NAMALWA (cell line): ENCODE results near the gene SERPINB1.
"Not testable (repeated sequence)": the region's sequence is repeated elsewhere in the genome, so short reads cannot be mapped to it uniquely, and the experiment has no call there.

Experiments
- DNase-seq: peaks from one replicate; pipeline ENCODE4 v3.0.0-alpha.2; 2015; ENCODE audit warnings: low spot score

SERPINB1 gene

DNA sequence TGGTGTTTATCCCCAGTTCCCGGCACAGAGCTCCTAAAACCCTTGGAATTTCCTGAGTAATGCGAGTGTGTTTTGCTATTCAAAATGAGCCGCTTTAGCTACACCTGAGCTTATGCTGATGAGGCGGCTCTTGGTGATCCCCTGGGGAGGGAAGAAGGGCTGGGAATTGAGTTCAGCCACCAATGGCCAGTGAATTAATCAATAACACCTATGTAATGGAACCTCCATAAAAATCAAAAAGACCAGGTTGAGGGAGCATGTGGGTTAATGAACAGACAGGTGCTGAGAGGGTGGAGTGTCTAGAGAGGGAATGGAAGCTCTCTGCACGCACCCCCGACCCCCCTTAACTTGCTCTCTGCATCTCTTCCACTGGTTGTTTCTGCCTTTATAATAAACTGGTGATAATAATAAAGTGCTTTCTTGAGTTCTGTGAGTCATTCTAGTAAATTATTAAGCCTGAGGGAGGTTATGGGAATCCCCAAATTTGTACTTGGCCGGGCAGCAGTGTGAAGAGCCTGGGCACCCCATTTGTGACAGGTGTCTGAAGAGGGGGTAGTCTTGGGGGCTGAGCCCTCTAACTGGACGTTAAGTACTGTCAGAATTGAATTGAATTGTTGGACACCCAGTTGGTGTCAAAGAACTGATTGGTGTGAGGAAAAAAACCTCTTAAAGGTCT, 24.6 kb upstream of the SERPINB1 start:
- no peak for DNase-seq

DNA sequence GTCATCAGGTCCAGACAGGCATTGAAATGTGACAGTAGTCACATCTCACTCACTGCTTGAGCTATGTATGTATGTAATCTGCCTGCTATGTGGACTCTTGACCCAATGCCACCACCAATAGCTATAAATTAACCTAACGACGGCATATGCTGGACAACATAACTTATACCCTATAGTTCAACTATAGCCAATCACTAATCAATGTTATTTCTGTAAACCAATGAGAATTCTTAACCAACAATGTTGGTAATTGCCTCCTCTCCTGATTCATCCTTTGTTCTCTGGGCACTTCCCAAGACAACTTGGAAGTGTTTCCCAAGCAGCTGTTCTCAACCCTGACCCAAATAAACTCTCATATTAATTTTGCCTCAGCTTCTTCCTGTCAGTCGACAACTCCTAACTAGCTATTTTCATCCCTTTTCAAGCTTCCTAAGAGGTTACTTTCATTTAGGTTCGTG, 24.1 kb upstream of the SERPINB1 start:
- DNase-seq, result no peak

DNA sequence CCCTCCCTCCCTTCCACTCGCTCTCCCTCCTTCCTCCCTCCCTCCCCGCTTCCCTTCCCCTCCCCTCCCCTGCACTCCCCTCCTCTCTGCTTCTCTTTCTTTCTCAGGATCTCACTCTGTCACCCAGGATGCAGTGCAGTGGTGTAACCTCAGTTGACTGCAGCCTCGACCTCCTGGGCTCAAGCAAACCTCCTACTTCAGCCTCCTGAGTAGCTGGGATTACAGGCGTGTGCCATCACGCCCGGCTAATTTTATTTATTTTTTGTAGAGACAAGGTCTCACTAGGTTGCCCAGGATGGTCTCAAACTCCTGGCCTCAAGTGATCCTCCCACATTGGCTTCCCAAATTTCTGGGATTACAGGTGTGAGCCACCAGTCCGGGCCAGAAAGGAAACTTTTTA, 23.6 kb upstream of the SERPINB1 start:
- no peak for DNase-seq

DNA sequence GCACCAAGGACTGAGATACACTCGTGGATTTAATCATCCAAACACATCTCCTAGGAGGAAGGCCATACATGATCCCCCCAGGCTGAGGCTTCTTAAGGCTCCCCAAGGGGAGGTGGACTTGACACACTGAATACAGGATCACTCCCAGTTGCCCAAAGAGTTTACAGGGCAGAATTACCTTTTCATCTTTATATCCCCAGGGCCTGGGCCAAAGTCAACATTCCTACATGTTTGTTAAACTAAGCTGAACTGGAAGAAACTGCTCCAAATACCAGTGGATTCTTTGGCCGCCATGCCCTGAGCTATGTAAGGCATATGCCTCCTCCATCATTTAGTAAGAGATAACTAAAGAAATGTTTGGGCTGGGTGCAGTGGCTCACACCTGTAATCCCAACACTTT, 22.2 kb upstream of the SERPINB1 start:
- DNase-seq, result no peak

DNA sequence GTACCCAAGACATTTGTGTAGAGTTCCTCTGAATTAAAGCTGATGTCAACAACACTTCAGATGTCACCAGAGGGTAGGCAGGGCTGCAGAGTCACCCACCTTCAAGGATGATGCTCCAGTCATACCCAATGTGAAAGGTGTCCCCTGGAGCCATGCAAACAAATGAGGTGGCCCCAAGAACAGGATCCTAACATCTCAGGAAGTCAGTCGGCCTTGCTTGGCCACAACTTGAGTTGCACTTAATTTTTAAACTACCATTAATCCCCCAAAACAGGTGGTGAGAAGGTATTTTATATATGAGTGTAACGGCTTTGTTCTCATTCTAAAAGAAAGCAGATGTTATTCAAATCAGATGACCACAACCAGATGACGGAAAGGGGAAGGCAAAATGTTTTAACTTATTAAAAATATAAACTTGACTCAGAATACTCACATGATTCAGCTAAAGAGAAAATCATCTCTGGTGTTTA, 21.1 kb upstream of the SERPINB1 start:
- peak; percentile 81 for DNase-seq

DNA sequence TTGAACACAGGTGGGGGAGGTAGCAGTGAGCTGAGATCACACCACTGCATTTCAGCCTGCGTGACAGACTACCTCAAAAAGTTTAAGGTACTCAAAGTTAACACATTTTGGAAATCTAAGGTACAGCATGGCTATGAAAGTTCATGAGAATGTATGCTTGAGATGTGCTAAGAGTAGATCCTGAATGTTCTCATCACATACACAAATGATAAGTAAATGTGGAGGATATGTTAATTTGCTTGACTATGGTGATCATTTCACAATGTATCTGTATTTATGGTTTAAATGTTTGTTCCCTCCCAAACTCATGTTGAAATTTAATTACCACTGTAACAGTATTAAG, 20.1 kb upstream of the SERPINB1 start:
- no peak for DNase-seq

DNA sequence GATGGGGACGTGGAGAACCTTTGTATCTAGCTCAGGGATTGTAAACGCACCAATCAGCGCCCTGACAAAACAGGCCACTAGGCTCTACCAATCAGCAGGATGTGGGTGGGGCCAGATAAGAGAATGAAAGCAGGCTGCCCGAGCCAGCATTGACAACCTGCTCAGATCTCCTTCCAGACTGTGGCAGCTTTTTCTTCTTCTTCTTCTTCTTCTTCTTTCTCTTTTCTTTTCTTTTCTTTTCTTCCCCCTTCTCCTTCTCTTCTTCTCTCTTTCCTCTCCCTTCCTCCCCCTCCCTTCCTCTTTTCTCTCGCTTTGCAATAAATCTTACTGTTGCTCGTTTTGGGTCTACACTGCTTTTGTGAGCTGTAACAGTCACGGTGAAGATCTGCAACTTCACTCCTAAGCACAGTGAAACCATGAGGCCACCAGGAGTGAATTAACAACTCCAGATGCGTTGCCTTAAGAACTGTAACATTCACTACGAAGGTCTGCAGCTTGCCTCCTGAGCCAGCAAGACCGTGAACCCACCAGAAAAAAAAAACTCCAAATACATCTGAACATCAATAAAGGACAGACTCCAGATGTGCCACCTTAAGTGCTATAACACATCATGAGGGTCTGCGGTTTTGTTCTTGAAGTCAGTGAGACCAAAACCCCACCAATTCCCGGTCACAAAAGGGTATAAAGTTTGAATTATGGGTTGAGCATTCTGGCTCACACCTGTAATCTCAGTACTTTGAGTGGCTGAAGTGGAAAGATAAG, 19.6 kb upstream of the SERPINB1 start:
- peak; percentile 33 for DNase-seq

DNA sequence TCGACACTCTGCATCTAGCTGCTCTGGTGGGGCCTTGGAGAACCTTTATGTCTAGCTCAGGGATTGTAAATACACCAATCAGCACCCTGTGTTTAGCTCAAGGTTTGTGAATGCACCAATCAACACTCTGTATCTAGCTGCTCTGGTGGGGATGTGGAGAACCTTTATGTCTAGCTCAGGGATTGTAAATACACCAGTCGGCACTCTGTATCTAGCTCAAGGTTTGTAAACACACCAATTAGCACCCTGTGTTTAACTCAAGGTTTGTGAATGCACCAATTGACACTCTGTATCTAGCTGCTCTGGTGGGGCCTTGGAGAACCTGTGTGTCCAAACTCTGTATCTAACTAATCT, 19.0 kb upstream of the SERPINB1 start:
- not testable (repeated sequence) for DNase-seq

DNA sequence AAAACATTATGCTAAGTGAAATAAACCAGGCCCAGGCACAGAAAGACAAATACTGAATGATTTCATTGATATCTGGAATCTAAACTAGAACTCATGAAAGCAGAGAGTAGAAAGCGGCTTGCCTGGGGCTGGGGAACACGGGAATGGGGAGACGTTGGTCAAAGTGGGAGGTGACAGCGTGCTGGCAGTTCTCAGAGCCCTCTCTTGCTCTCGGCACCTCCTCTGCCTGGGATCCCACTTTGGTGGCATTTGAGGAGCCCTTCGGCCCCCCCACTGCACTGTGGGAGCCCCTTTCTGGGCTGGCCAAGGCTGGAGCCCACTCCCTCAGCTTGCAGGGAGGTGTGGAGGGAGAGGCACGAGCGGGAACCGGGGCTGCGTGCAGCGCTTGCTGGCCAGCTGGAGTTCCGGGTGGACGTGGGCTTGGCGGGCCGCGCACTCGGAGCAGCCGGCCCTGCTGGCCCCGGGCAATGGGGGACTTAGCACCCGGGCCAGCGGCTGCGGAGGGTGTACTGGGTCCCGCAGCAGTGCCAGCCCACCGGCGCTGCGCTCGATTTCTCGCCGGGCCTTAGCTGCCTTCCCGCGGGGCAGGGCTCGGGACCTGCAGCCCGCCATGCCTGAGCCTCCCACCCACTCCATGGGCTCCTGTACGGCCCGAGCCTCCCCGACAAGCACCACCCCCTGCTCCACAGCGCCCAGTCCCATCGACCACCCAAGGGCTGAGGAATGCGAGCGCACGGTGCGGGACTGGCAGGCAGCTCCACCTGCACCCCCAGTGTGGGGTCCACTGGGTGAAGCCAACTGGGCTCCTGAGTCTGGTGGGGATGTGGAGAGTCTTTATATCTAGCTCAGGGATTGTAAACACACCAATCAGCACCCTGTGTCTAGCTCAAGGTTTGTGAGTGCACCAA, 18.4 kb upstream of the SERPINB1 start:
- not testable (repeated sequence) for DNase-seq

DNA sequence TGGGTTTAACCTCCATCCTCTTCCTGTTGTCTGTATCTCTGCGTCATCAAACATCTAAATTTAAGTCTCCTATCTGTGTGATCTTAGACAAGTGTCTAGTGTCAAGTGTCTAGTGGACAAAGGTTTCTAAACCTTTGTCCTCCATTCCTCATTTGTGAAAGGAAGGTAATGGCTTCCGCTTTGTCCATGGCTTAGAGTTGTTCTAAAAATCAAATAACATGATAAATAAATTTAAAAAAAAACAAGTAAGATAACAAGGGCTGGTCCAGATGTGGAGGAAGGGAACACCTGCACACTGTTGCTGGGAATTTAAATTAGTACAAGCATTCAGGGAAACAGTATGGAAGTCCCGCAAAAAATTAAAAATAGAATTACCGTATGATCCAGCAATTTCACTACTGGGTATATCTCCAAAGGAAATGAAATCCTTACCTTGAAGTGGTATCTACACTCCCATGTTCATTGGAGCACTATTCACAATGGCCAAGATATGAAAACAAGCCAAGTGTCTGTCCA, 17.6 kb upstream of the SERPINB1 start:
- DNase-seq, result no peak

DNA sequence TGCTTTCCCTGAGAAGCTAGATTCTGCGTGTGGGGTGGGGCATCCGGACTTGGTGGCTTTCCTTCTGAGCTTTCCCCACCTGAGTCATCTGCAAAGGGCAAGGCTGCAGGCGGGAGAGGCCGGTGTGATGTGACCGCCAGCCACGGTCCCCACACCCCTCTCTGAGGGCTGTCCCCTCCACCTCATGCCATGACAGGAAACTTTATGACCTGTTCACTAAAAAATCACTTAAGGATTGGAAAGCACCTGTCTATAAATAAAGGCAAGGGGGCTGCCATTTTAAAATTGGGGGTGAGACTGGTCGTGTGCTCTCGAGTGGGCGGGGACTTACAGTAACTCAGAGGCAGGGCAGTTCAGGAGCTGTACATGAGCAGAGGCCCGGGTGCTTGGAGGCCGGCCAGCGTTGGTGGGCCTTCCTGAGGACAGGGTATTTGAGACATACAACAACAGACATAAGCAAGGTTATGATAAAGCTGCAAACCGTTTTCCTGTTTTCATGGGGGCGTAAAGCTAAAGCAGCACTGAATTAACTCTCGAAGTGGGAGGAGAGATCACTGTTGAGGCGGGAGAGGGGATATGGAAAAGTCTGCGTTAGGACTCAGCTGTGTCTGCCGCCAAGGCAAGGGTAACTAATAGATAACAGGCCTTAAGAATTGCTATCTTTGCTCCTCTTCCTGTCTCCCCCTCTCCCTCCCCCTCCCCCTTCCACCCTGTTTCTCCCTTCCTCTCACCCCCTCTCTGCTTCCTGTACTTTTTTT, 16.1 kb upstream of the SERPINB1 start:
- peak; percentile 35 for DNase-seq

DNA sequence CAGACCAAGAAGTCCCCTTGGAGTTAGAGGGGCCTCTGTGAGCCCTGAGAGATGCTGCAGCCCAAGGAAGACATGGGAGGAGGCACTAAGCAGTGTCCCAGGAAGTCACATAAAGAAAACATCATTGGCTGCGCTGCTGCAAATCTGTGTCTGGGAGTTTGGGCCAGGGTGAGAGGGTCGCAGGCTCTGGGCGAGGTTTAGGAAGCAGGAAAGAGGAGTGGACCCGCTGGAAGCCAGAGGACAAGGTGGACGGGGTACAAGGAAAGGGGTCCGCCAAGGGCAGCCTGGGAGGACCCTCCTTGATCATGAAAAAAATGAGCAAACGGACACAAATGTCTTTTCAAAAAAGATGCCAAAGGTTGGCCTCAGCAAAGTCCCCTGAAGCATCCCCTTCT, 15.5 kb upstream of the SERPINB1 start:
- DNase-seq, result no peak

DNA sequence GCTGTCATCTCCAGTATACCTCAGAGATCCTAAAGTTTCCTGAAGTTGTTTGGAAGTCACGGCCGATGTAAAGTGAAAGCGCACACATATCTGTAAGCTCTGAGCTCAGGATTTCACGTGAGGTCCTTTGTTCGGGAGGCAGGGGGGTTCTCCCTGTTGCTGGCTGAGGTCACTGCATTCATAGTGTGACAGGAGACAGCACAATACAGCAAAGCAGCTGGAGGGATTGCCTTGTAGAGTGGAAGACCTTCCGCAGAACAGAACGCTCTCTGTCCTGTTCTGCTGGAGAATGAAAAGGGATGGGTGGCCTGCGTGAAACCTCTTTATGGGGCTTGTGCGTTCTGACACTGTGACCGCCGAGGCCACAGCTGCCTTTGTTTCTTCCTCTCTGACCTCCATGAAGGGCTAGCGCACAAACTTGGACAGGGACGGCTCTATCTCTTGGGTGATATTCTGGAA, 13.4 kb upstream of the SERPINB1 start:
- DNase-seq, result no peak

DNA sequence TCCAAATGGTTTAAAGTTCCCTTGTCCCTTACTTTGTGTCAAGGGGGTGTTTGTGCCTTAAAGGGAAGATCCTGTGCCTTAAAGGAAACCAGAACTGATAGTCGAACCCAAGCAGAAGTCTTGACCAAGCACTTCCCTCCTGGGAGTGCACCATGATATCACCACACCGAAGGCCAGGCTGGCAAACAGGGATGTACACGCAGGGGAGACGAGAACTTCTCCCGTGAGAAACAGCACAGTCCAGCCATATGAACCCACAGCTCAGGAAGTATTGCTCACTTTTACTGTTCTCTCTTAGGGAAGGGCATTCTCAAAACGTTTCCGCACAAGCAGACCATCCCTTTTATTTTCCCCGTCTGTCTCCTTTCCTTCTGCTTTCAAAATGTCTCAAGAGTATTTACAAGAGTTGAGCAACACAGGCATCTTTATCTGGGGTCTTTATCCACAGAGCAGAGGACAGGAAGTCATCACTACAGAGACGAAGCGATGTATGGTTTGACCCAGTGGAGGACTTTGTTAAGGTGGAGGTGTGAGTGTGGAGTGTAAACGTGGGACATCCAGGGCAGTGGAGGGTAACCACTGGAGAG, 12.8 kb upstream of the SERPINB1 start:
- DNase-seq, result no peak

DNA sequence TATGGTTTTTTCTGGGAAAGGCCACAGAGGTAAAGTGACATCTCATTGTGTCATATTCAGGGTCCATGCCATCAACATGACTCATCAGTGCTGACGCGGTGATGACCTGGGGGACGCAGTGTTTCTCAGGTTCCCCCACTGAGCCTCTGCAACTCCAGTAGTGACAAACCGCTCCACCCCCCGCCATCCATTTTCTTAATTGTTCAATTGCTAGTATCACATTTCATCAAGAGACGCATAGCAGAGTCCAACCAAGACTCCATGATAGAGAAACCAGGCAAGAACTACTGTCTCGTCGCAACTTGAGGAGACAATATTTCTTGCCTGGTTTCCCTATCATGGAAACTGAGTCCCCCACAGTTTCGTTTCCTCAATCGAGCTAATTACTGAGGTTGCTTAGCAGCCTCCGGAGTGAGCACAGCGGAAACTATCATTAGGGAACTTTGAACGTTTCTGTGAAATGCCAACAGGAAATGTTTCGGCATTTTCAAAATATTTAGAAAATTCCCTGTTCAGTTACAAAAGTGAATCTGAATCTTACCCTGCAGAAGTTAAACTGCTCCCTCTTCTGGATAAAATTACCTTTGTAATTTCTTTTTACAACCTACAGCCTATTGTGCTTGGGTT, 12.2 kb upstream of the SERPINB1 start:
- DNase-seq, result peak; percentile 72

DNA sequence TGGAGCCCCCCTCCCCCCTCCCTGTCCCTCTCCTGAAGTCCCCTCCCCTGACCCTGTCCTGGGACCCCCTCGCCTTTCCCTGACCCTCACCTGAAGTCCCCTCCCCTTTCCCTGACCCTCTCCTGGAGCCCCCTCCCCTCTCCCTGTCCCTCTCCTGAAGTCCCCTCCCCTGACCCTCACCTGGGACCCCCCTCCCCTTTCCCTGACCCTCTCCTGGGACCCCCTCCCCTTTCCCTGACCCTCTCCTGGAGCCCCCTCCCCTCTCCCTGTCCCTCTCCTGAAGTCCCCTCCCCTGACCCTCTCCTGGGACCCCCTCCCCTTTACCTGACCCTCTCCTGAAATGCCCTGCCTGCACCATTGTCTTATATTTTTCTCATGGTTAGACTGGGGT, 11.7 kb upstream of the SERPINB1 start:
- not testable (repeated sequence) for DNase-seq

DNA sequence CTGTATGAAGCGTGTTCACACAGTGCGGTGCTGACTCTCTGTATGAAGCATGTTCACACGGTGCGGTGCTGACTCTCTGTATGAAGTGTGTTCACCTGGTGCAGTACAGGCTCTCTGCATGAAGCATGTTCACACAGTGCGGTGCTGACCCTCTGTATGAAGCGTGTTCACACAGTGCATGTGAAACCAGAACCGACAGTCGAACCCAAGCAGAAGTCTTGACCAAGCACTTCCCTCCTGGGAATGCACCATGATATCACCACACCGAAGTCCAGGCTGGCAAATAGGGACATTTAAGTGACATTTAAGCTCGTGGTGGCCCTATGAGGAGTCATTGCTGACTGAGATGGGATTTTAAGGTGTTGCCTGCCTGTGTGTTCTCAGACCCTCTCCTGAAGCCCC, 11.3 kb upstream of the SERPINB1 start:
- DNase-seq, result no peak

DNA sequence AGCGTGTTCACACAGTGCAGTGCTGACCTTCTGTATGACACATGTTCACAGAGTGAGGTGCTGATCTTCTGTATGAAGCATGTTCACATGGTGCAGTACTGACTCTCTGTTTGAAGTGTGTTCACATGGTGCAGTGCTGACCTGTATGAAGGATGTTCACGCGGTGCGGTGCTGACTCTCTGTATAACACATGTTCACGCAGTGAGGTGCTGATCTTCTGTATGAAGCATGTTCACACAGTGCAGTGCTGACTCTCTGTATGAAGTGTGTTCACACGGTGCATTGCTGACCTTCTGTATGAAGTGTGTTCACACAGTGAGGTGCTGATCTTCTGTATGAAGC, 10.8 kb upstream of the SERPINB1 start:
- peak; percentile 30 for DNase-seq

DNA sequence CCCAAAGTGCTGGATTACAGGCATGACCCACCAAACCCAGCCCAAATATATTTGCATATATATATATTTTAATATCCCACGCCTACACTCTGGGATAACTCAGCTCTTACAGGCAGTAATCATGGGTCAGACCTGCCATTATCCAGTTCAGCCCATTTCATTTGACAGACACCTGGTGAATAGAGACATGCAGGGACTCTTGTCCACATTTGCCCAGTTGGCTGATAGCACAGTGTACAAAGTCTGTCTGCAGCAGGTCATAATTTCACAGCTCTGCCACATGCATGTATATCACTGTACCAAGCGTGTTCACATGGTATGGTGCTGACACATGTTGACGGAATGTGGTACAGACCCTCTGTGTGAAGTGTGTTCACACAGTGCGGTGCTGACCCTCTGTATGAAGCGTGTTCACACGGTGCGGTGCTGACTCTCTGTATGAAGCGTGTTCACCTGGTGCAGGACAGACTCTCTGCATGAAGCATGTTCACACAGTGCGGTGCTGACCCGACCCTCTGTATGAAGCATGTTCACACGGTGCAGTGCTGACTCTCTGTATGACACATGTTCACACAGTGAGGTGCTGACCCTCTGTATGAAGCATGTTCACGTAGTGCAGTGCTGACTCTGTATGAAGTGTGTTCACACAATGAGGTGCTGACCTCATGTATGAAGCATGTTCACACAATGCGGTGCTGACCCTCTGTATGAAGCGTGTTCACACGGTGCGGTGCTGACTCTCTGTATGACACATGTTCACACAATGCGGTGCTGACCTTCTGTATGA, 10.3 kb upstream of the SERPINB1 start:
- no peak for DNase-seq

DNA sequence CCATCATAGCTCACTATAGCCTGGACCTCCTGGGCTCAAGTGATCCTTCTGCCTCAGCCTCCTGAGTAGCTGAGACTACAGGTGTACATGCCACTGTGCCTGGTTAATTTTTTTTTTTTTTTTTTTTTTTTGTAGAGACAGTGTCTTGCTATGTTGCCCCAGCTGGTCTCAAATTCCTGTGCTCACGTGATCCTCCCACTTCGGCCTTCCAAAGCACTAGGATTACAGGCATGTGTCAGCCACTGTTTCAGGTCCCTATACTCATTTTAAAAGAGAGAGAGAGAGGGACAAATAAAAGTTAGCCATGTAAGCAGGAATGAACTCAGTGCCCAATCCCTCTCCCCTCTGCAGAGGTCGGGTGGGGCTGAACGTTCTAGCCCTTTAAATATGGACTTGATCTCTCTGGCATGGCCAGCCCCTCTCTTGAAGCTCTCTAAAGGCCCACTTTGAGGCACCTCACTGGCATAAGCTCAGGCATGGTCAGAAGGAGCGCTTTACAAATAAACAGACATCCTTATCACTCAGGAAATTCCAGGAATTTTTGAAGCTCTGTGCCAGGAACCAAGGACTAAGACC, 9.0 kb upstream of the SERPINB1 start:
- no peak for DNase-seq
